Measurements from ENCODE around the gene NGLY1.

NGLY1 gene

DNA sequence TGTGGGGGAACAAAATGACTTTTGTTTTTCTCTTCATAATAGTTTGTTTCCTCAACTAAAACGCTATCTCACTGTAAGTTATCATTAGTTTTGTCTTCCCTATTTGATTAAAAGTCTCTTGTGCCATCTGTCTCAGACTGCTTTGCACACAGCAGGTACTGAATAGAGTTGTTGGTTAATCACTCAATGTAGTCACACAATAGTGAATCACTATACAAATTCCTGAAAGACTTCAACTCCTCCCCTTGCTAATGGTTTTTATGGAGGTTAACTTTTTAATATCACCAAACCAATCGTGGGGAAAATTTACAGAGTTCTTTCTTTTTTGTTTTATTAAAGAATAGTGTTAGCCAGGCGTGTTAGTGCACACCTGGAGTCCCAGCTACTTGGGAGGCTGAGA is 2.6 kb upstream of the NGLY1 start:
- no peak for DNase-seq (ENCODE audit: extremely low read depth in 1 of 2, low read depth in 1 of 2)

- no peak for DNase-seq (ENCODE audit: extremely low read depth in 1 of 2, low read depth in 1 of 2)
These were observed 1.7 kb upstream of the NGLY1 start for GRCh38 chr3:25784971-25785370.

- DNase-seq (ENCODE audit: extremely low read depth in 1 of 2, low read depth in 1 of 2) = peak in 1 of 2 donors; percentile 9
These were observed 644 bp upstream of the NGLY1 start for GRCh38 chr3:25783661-25784512.

GRCh38 chr3:25782636-25782937 is 656 bp downstream of the NGLY1 start:
- DNase-seq (ENCODE audit: extremely low read depth in 1 of 2, low read depth in 1 of 2) = no peak

DNA sequence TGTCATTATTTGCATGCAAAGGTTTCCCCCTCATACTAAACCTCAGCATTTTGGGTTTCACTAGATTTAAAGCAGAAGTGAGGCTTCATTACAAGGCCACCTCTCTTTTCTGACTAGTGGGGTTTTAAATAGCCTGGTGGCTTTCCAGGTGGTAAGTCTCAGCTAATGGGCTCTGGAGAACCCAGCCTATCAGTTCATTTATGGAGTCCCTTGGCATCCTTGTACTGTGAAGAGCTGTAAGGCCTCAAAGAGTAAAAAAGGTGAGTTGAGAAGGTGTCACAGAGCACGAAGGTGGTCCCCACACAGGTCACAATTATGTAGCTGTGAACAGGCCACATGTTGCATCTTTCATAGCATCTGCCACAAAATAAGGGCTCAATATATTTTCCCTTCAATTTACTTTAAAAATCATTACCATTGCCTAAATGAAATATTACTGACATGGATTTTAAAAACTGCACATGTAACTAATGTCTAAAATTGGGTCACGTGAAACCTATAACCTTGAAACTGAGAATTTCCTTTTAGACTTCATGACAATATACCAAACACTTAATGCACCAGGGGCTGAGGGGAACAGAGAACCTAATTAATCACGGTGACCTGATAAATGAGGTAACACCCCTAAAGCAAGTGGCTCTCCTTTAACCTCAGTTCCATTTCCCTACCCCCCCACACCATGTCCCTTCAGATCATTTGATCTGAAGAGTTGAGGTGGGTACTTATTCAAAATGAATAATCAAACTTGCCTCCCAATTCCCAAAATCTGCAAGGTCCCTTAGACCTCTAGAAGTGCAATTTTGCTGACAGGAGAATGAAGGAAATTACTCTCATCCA is 1.3 kb downstream of the NGLY1 start:
- DNase-seq (ENCODE audit: extremely low read depth in 1 of 2, low read depth in 1 of 2) = no peak

DNA sequence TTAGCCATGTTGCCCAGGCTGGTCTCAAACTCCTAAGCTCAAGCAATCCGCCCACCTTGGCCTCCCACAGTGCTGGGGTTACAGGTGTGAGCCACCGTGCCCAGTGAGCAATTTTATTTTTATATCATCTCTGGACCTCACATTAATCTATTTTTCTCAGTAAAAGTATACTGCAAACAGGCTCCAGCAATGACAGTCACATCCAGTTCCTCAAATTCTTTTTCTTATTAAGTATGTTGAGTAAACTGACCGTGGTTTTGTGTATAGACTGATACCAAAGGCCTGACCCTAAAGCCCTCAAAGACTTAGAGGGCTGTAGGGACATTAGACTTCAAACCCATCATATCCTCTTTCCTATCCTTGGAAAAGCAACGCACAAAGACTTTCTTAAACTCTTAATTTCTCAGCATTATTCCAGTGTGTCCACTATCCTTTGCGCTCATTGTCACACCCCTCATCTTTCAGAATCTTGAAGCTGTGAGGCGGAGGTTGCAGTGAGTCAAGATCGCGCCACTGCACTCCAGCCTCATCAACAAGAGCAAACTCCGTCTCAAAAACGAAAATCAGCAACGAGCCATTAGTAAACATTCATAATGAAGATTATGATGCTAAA is 2.0 kb downstream of the NGLY1 start:
- no peak for DNase-seq (ENCODE audit: extremely low read depth in 1 of 2, low read depth in 1 of 2)

GRCh38 chr3:25780618-25781017 is 2.6 kb downstream of the NGLY1 start:
- DNase-seq (ENCODE audit: extremely low read depth in 1 of 2, low read depth in 1 of 2) = no peak

- DNase-seq (ENCODE audit: extremely low read depth in 1 of 2, low read depth in 1 of 2) = no peak
These were observed 7.3 kb downstream of the NGLY1 start for GRCh38 chr3:25775936-25776335.

GRCh38 chr3:25768851-25769250 is 14.4 kb downstream of the NGLY1 start:
- no peak for DNase-seq (ENCODE audit: extremely low read depth in 1 of 2, low read depth in 1 of 2)

DNA sequence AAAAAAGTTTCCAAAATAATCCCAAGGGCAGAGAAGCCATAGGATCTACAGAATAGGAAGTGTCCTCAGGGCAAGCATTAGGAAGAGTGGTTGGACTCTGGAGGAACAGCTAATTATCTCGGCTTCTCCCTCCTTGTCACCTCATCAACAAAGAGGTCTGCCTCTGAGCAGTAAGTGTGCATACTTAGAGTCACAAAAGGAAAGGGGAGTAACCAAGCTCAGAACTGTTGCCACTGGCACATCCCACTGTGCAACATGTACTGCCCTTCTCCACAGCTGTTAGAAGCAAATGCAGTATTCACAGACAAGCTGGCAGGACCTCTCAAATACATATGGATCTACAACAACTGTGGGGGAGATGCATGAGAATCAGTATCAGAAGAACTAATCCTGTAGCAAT is 31.5 kb downstream of the NGLY1 start:
- no peak for DNase-seq (ENCODE audit: extremely low read depth in 1 of 2, low read depth in 1 of 2)

- DNase-seq (ENCODE audit: extremely low read depth in 1 of 2, low read depth in 1 of 2) = no peak
These were observed 32.2 kb downstream of the NGLY1 start for GRCh38 chr3:25751048-25751447.

GRCh38 chr3:25749031-25749581 is 34.1 kb downstream of the NGLY1 start:
- no peak for DNase-seq (ENCODE audit: extremely low read depth in 1 of 2, low read depth in 1 of 2)

DNA sequence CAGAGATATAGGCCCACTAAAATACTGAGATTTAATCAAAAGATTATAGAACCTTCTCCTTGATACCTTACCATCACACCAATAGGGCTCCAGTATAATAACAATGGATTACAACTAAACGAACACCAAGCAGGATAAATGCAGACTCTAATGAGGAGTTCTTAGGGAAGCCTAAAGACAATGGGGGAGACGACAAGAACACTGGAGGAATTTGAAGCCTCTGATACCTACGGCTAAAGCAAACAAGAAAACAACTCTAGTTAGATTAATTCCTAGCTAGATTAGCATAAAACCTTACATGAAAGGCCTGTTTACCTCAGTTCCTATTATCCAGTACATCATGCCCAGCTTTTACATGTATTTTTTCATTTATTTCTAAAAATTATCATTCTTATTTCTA is 35.1 kb downstream of the NGLY1 start:
- DNase-seq (ENCODE audit: extremely low read depth in 1 of 2, low read depth in 1 of 2) = no peak

DNA sequence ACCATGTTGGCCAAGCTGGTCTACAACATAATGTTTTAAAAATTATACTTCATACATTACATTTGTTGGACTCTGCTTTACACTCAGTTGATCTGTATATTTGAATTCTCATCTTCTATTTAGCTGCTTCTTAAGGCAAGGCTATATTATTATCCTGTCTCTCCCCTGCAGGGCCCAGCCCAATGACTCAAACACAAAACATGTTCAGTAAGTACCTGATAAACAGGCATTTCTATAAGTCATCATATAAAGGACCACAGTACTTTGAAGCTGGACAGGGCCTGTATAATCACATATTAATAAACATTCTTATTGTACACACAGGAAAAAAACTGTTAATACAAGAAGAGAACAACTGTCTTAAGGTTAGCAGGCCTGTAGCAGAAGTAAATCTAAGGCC is 36.2 kb downstream of the NGLY1 start:
- DNase-seq (ENCODE audit: extremely low read depth in 1 of 2, low read depth in 1 of 2) = no peak

DNA sequence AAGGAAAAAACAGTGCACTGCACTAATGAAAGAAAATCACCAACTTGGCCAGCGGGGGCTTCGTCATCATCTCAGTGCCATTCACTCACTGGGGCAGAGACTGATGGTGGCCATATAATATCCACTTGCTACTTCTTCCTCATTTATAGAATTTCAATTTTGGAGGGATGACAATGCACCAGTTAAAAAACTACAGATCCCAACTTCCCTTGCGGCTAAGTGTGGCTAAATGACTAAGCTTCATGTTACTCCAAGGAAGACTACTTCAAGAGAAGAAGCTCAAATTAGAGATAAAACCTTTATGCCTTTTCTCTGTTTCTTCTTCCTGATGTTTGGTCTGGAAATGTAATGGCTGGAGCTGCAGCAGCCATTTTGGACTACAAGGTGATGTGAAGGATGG is 38.8 kb downstream of the NGLY1 start:
- DNase-seq (ENCODE audit: extremely low read depth in 1 of 2, low read depth in 1 of 2) = no peak

DNA sequence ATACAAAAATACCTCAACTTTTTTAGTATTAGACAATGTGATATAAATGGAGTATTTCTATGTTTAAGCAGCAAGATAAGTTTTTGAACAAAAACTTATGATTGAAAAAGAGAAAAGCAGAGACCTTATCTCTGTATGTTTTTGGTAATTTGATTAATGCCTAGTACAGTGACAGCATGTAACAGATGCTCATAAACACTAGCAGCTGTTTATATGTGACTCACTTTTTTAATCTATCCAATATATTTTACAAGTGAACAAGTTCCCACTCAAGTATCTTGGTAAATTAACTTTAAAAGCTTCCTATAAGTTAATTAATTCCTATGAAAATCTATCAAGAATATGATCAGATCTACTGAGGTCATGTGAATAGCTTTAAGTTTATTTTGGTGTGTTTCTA is 55.1 kb downstream of the NGLY1 start:
- DNase-seq (ENCODE audit: extremely low read depth in 1 of 2, low read depth in 1 of 2) = no peak

DNA sequence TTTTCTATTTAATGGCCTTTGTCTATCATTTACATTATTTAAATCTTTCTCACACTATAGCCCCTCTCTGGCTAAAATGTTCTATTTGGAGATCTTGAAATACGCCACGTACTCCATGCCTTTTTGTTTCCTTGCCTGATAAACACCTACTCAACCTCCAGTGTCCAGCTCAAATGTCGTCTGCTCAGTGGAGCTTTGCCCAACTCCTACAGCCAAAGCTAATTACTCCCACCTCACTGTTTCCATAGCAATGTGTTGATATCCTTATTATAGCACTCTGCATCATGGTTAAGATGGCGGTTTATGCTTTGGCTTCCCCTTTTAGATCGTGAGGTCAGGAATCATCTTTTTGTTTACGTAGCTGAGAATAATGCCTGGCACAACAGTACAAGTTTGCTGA is 55.9 kb downstream of the NGLY1 start:
- no peak for DNase-seq (ENCODE audit: extremely low read depth in 1 of 2, low read depth in 1 of 2)

DNA sequence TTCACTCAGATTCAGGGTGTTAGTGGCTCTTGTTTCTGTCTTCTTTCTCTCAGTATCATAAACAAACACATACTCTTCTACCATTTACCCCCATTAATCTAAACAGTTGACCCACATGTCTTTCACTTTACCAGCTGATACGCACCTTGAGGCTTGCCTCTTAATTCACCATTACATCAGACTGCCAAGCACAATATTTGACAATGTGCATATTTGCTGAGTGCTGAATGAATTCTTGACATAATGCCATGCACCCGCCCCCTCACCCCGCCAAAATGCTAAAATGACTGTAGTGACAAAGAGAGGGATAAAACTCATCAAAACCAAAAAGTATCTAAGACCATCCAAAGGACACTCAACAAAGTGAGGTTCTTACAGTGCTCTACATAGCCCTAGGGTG is 57.4 kb downstream of the NGLY1 start:
- DNase-seq (ENCODE audit: extremely low read depth in 1 of 2, low read depth in 1 of 2) = no peak

DNA sequence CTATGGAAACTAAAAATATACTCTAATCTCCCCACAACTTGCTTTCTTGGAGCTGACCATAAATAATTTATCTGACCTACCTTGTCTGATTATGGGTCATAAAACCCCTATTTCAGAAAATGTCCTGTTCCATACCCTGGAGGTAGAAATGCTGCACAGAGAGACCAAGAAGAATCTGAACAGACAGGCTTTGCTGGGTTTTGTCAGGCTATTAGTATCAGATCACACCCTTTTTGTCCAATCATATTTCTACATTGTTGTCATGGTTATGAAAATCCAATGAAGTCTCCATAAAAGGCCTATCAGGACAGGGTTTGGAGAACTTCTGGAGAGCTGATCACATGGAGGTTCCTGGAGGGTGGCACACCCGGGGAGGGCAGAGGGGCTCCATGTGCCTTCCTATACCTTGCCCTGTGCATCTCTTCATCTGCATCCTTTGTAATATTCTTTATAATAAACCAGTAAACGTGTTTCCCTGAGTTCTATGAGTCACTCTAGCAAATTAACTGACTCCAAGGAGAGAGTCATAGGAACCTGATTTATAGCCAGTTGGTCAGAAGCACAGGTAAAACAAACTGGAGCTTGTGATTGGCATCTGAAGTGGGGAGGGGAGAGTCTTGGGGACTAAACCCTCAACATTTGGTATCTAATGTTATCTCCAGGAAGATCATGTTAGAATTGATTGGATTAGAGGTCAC is 58.1 kb downstream of the NGLY1 start:
- DNase-seq (ENCODE audit: extremely low read depth in 1 of 2, low read depth in 1 of 2) = no peak

- no peak for DNase-seq (ENCODE audit: extremely low read depth in 1 of 2, low read depth in 1 of 2)
These were observed 59.4 kb downstream of the NGLY1 start for GRCh38 chr3:25723802-25724201.

DNA sequence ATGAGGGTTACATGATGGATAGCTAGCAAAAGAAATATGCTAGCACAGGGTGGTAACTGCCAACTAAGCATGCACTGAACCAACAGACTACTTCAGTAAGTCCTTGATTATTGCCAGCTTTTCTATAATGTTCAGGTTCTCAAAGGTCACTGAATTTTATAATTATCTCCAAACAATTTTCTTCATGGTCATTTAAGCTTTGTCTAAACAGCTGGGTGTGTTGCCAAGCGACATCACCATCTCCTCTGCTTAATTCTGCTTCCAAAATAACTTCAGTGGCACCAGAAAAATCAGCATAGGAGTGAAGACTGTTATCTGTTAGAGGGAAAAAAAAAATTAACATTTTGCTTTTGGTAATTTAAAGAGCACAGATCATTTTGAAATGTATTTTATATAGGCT is 63.9 kb downstream of the NGLY1 start:
- no peak for DNase-seq (ENCODE audit: extremely low read depth in 1 of 2, low read depth in 1 of 2)
